ENCODE measurements around the gene ATG5. TPM values are rescaled to one million over a fixed set of nuclear protein-coding genes. Genes with fewer than 3 reads are reported as not detected.

ATG5 gene
- total and polyA plus RNA-seq, 2 donors (not counting 1 experiment from before 2014, with no cell fraction given): 13.6 to 26.3 TPM

- H3K4me2 ChIP-seq (replicated peaks; ENCODE audit: low read depth, low read length, poor library complexity, severe bottlenecking): no peak overlapping the region
- no peaks in the 10 kb centered on the region for H3K27me3 ChIP-seq (replicated peaks in 1 of 4; ENCODE audit: control extremely low read depth in 1 of 4, control insufficient read depth in 3 of 4, insufficient read depth in 4 of 4, low read length in 3 of 4)
- no peak overlapping the region for H3K4me3 Mint-ChIP-seq
- H3K4me1 ChIP-seq (ENCODE audit: control insufficient read depth in 2 of 2, insufficient read depth in 2 of 2, low read length in 2 of 2): no peaks in the 10 kb centered on the region
- H4K20me1 ChIP-seq (ENCODE audit: control insufficient read depth, insufficient read depth, low read length, poor library complexity, severe bottlenecking): peaks cover 13% of the 10 kb centered on the region
- intact Hi-C loops (cut with micrococcal nuclease): loop anchor here (1.0 to 5.0 kb wide), 2 partner anchors 567 to 868 kb away; no protein-coding TSS in a partner anchor
- DNase-seq (no peak), ATAC-seq (ENCODE audit: low read depth) (no peak)
- H3K27ac Mint-ChIP-seq: no peak overlapping the region
- H3K9me3 Mint-ChIP-seq (ENCODE audit: insufficient read depth): no peaks in the 10 kb centered on the region
- H3K4me3 ChIP-seq (ENCODE audit: control extremely low read depth in 1 of 5, extremely low read depth in 1 of 5, insufficient read depth in 1 of 5, low read depth in 2 of 5, low read length in 4 of 5): no peak overlapping the region
- H3K27me3 Mint-ChIP-seq: no peaks in the 10 kb centered on the region
- 100% methylated on average over 2 of the region's 4 CpGs for WGBS (ENCODE audit: insufficient coverage)
- ChIA-PET CTCF (interaction anchor here (0.7 to 3.0 kb wide), 2 partner anchors 868 to 1033 kb away, joined by 3 to 14 read pairs; no protein-coding TSS in a partner anchor), POLR2A (no interaction called here)
- H3K27ac ChIP-seq (ENCODE audit: low read length in 2 of 2): no peak overlapping the region
- no peaks in the 10 kb centered on the region for H3K9me3 ChIP-seq (ENCODE audit: control extremely low read depth in 1 of 3, control insufficient read depth in 2 of 3, insufficient read depth in 1 of 3, low read length in 2 of 3)
- no peaks in the 10 kb centered on the region for H3K4me1 Mint-ChIP-seq
- no peaks in the 10 kb centered on the region for H3K36me3 ChIP-seq (replicated peaks in 1 of 2; ENCODE audit: control extremely low read depth in 1 of 2, control insufficient read depth in 1 of 2, extremely low read depth in 1 of 2, insufficient read depth in 2 of 2, low read length in 1 of 2)
- H3K9ac ChIP-seq (ENCODE audit: low read length): no peak overlapping the region
- peaks cover 65% of the 10 kb centered on the region for H3K79me2 ChIP-seq (ENCODE audit: control insufficient read depth, insufficient read depth, low read length)
- H2AFZ ChIP-seq (ENCODE audit: insufficient read depth, low read depth, low read length, poor library complexity, severe bottlenecking): no peak overlapping the region
- TF ChIP-seq, protein P1, sequence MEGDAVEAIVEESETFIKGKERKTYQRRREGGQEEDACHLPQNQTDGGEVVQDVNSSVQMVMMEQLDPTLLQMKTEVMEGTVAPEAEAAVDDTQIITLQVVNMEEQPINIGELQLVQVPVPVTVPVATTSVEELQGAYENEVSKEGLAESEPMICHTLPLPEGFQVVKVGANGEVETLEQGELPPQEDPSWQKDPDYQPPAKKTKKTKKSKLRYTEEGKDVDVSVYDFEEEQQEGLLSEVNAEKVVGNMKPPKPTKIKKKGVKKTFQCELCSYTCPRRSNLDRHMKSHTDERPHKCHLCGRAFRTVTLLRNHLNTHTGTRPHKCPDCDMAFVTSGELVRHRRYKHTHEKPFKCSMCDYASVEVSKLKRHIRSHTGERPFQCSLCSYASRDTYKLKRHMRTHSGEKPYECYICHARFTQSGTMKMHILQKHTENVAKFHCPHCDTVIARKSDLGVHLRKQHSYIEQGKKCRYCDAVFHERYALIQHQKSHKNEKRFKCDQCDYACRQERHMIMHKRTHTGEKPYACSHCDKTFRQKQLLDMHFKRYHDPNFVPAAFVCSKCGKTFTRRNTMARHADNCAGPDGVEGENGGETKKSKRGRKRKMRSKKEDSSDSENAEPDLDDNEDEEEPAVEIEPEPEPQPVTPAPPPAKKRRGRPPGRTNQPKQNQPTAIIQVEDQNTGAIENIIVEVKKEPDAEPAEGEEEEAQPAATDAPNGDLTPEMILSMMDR (IDR thresholded peaks at IDR 0.05): no peak
- TF ChIP-seq EZH2 (IDR thresholded peaks at IDR 0.05; ENCODE audit: borderline replicate concordance, insufficient read depth, low read depth, low read length, poor library complexity, severe bottlenecking): no peak
Observed at GRCh38 chr6:106300020-106300780, 25.4 kb downstream of the ATG5 start.

DNA sequence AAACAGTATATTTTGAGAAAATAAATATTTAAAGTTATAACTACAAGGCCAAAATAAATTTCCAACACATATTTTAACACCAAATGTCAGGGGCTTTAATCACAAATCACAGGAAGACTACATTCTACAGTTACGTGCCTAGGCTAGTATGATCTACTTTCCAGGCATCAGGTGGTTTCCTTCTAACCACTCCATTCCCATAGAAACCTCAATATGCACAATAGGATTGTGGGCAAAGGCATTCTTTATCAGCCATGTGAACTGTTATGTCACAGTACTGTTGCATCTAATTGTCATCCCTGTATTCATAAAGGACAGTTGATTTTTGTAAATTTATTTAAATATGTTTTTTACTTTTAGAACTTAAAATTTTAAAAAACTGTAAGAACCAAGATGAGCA is 32.4 kb downstream of the ATG5 start:
- no peak overlapping the region for H2AFZ ChIP-seq (ENCODE audit: insufficient read depth, low read depth, low read length, poor library complexity, severe bottlenecking)
- Mint-ChIP-seq H3K9me3 (ENCODE audit: insufficient read depth) (no peaks in the 10 kb centered on the region), H3K27me3 (no peaks in the 10 kb centered on the region), H3K4me3 (no peak overlapping the region), H3K4me1 (no peaks in the 10 kb centered on the region), H3K27ac (no peak overlapping the region)
- ChIA-PET CTCF (interaction anchor here (0.7 kb wide), 1 partner anchor 18 kb away, joined by 4 read pairs; no protein-coding TSS in a partner anchor), POLR2A (no interaction called here)
- no peak overlapping the region for H3K4me2 ChIP-seq (replicated peaks; ENCODE audit: low read depth, low read length, poor library complexity, severe bottlenecking)
- ATAC-seq (ENCODE audit: low read depth) (no peak), DNase-seq (no peak)
- no peak overlapping the region for H3K4me3 ChIP-seq (ENCODE audit: control extremely low read depth in 1 of 5, extremely low read depth in 1 of 5, insufficient read depth in 1 of 5, low read depth in 2 of 5, low read length in 4 of 5)
- intact Hi-C loops (cut with micrococcal nuclease): no loop called here
- no peak overlapping the region for H3K27ac ChIP-seq (ENCODE audit: low read length in 2 of 2)
- H3K79me2 ChIP-seq (ENCODE audit: control insufficient read depth, insufficient read depth, low read length): peaks cover 56% of the 10 kb centered on the region
- TF ChIP-seq, protein P1 (IDR thresholded peaks at IDR 0.05): no peak
- TF ChIP-seq EZH2 (IDR thresholded peaks at IDR 0.05; ENCODE audit: borderline replicate concordance, insufficient read depth, low read depth, low read length, poor library complexity, severe bottlenecking): no peak
- peaks cover 0 to 1% (median 0%) of the 10 kb centered on the region in 3 donors for H3K9me3 ChIP-seq (ENCODE audit: control extremely low read depth in 1 of 3, control insufficient read depth in 2 of 3, insufficient read depth in 1 of 3, low read length in 2 of 3)
- H3K36me3 ChIP-seq (replicated peaks in 1 of 2; ENCODE audit: control extremely low read depth in 1 of 2, control insufficient read depth in 1 of 2, extremely low read depth in 1 of 2, insufficient read depth in 2 of 2, low read length in 1 of 2): peaks cover 6 to 24% of the 10 kb centered on the region in 2 experiments
- WGBS (ENCODE audit: insufficient coverage): 80% methylated on average over 1 of the region's 1 CpG
- no peaks in the 10 kb centered on the region for H3K27me3 ChIP-seq (replicated peaks in 1 of 4; ENCODE audit: control extremely low read depth in 1 of 4, control insufficient read depth in 3 of 4, insufficient read depth in 4 of 4, low read length in 3 of 4)
- no peaks in the 10 kb centered on the region for H3K4me1 ChIP-seq (ENCODE audit: control insufficient read depth in 2 of 2, insufficient read depth in 2 of 2, low read length in 2 of 2)
- peaks cover 12% of the 10 kb centered on the region for H4K20me1 ChIP-seq (ENCODE audit: control insufficient read depth, insufficient read depth, low read length, poor library complexity, severe bottlenecking)
- H3K9ac ChIP-seq (ENCODE audit: low read length): no peak overlapping the region

All from B cell (primary cell).